ENCODE data around the gene NR1D1. TPM values are rescaled to one million over a fixed set of nuclear protein-coding genes. Genes with fewer than 3 reads are reported as not detected.

Gene NR1D1
- total and polyA plus RNA-seq, 2 of the 13 experiments (the other 11 are each of a cell fraction or from before 2014, with no cell fraction given), result 2.1 to 2.7 TPM

DNA sequence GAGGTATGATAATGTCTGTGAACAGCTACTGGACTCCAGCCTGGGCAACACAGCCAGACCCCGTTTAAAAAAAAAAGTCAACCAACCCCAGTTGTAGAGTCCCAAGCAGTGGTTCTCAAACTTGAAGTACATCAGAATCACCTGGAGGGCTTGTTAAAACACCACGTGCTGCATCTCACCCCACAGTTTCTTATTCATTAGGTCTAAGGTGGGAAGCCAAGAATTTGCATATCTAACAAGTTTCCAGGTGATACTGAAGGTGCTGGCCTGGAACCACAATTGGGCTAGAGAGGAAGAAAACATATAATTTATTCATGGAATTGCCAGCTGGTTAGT lies 14.7 kb upstream of the NR1D1 start (continued):
- TF ChIP-seq, protein P1, sequence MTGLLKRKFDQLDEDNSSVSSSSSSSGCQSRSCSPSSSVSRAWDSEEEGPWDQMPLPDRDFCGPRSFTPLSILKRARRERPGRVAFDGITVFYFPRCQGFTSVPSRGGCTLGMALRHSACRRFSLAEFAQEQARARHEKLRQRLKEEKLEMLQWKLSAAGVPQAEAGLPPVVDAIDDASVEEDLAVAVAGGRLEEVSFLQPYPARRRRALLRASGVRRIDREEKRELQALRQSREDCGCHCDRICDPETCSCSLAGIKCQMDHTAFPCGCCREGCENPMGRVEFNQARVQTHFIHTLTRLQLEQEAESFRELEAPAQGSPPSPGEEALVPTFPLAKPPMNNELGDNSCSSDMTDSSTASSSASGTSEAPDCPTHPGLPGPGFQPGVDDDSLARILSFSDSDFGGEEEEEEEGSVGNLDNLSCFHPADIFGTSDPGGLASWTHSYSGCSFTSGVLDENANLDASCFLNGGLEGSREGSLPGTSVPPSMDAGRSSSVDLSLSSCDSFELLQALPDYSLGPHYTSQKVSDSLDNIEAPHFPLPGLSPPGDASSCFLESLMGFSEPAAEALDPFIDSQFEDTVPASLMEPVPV (CRISPR knock-in tag; IDR thresholded peaks at IDR 0.05), result 0 out of 2 replicates have a peak, but pooled peaks have one; percentile 52
- TF ChIP-seq DR1 (CRISPR knock-in tag; IDR thresholded peaks at IDR 0.05), result no peak
- no peak; the same call in 1 of the 2 replicates for TF ChIP-seq ZNF644 (CRISPR knock-in tag; IDR thresholded peaks at IDR 0.05; ENCODE audit: low read depth)
- TF ChIP-seq, protein P2, sequence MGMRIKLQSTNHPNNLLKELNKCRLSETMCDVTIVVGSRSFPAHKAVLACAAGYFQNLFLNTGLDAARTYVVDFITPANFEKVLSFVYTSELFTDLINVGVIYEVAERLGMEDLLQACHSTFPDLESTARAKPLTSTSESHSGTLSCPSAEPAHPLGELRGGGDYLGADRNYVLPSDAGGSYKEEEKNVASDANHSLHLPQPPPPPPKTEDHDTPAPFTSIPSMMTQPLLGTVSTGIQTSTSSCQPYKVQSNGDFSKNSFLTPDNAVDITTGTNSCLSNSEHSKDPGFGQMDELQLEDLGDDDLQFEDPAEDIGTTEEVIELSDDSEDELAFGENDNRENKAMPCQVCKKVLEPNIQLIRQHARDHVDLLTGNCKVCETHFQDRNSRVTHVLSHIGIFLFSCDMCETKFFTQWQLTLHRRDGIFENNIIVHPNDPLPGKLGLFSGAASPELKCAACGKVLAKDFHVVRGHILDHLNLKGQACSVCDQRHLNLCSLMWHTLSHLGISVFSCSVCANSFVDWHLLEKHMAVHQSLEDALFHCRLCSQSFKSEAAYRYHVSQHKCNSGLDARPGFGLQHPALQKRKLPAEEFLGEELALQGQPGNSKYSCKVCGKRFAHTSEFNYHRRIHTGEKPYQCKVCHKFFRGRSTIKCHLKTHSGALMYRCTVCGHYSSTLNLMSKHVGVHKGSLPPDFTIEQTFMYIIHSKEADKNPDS (CRISPR knock-in tag; IDR thresholded peaks at IDR 0.05), result 0 out of 2 replicates have a peak, but pooled peaks have one; percentile 57
- 0 out of 2 replicates have a peak, but pooled peaks have one; percentile 1 for TF ChIP-seq HHEX (CRISPR knock-in tag; IDR thresholded peaks at IDR 0.05)
- TF ChIP-seq, protein P3, sequence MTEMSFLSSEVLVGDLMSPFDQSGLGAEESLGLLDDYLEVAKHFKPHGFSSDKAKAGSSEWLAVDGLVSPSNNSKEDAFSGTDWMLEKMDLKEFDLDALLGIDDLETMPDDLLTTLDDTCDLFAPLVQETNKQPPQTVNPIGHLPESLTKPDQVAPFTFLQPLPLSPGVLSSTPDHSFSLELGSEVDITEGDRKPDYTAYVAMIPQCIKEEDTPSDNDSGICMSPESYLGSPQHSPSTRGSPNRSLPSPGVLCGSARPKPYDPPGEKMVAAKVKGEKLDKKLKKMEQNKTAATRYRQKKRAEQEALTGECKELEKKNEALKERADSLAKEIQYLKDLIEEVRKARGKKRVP (CRISPR knock-in tag; IDR thresholded peaks at IDR 0.05), result no peak
- no peak for TF ChIP-seq NFE2L1 (CRISPR knock-in tag; IDR thresholded peaks at IDR 0.05; ENCODE audit: borderline replicate concordance)
- TF ChIP-seq SOX6 (IDR thresholded peaks at IDR 0.05), result no peak
- no peak for TF ChIP-seq SOX6 (CRISPR knock-in tag; IDR thresholded peaks at IDR 0.05)
- no peak for TF ChIP-seq JUNB (CRISPR knock-in tag; IDR thresholded peaks at IDR 0.05; ENCODE audit: borderline replicate concordance)
- TF ChIP-seq NFYB (CRISPR knock-in tag; IDR thresholded peaks at IDR 0.05), result no peak
- no peak for TF ChIP-seq DPF2 (CRISPR knock-in tag; IDR thresholded peaks at IDR 0.05; ENCODE audit: borderline replicate concordance, low read depth)
- TF ChIP-seq, protein P4, sequence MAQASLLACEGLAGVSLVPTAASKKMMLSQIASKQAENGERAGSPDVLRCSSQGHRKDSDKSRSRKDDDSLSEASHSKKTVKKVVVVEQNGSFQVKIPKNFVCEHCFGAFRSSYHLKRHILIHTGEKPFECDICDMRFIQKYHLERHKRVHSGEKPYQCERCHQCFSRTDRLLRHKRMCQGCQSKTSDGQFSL (CRISPR knock-in tag; IDR thresholded peaks at IDR 0.05), result no peak
- no peak for TF ChIP-seq ZNF10 (CRISPR knock-in tag; IDR thresholded peaks at IDR 0.05; ENCODE audit: borderline replicate concordance, low read depth)
- no peak for TF ChIP-seq SAFB2 (CRISPR knock-in tag; IDR thresholded peaks at IDR 0.05; ENCODE audit: borderline replicate concordance, low read depth)
- TF ChIP-seq ZNF572 (CRISPR knock-in tag; IDR thresholded peaks at IDR 0.05), result no peak
- TF ChIP-seq, protein P5, sequence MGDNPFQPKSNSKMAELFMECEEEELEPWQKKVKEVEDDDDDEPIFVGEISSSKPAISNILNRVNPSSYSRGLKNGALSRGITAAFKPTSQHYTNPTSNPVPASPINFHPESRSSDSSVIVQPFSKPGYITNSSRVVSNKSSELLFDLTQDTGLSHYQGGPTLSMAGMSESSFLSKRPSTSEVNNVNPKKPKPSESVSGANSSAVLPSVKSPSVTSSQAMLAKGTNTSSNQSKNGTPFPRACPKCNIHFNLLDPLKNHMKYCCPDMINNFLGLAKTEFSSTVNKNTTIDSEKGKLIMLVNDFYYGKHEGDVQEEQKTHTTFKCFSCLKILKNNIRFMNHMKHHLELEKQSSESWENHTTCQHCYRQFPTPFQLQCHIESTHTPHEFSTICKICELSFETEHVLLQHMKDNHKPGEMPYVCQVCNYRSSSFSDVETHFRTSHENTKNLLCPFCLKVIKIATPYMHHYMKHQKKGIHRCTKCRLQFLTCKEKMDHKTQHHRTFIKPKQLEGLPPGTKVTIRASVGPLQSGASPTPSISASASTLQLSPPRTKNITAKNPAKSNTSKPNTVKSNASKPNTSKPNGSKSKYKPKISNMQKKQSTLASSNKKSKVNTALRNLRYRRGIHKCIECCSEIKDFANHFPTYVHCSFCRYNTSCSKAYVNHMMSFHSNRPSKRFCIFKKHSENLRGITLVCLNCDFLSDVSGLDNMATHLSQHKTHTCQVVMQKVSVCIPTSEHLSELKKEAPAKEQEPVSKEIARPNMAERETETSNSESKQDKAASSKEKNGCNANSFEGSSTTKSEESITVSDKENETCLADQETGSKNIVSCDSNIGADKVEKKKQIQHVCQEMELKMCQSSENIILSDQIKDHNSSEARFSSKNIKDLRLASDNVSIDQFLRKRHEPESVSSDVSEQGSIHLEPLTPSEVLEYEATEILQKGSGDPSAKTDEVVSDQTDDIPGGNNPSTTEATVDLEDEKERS (CRISPR knock-in tag; IDR thresholded peaks at IDR 0.05), result no peak; the same call in none of the 2 replicates
- TF ChIP-seq, protein P6, sequence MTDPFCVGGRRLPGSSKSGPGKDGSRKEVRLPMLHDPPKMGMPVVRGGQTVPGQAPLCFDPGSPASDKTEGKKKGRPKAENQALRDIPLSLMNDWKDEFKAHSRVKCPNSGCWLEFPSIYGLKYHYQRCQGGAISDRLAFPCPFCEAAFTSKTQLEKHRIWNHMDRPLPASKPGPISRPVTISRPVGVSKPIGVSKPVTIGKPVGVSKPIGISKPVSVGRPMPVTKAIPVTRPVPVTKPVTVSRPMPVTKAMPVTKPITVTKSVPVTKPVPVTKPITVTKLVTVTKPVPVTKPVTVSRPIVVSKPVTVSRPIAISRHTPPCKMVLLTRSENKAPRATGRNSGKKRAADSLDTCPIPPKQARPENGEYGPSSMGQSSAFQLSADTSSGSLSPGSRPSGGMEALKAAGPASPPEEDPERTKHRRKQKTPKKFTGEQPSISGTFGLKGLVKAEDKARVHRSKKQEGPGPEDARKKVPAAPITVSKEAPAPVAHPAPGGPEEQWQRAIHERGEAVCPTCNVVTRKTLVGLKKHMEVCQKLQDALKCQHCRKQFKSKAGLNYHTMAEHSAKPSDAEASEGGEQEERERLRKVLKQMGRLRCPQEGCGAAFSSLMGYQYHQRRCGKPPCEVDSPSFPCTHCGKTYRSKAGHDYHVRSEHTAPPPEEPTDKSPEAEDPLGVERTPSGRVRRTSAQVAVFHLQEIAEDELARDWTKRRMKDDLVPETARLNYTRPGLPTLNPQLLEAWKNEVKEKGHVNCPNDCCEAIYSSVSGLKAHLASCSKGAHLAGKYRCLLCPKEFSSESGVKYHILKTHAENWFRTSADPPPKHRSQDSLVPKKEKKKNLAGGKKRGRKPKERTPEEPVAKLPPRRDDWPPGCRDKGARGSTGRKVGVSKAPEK (CRISPR knock-in tag; IDR thresholded peaks at IDR 0.05; ENCODE audit: borderline replicate concordance), result no peak
- no peak for TF ChIP-seq ZNF124 (CRISPR knock-in tag; IDR thresholded peaks at IDR 0.05)
- no peak for TF ChIP-seq BORCS8-MEF2B (CRISPR knock-in tag; IDR thresholded peaks at IDR 0.05)
